NCI-H1694 treated with DMSO at 0.1 percent for 48 hours (cell line): ENCODE results near the gene TAS1R1.

ENCODE experiments used
- DNase-seq: peaks from one replicate; lab custom pipeline; 2025; lab: John Stamatoyannopoulos, UW

The TAS1R1 gene

DNA sequence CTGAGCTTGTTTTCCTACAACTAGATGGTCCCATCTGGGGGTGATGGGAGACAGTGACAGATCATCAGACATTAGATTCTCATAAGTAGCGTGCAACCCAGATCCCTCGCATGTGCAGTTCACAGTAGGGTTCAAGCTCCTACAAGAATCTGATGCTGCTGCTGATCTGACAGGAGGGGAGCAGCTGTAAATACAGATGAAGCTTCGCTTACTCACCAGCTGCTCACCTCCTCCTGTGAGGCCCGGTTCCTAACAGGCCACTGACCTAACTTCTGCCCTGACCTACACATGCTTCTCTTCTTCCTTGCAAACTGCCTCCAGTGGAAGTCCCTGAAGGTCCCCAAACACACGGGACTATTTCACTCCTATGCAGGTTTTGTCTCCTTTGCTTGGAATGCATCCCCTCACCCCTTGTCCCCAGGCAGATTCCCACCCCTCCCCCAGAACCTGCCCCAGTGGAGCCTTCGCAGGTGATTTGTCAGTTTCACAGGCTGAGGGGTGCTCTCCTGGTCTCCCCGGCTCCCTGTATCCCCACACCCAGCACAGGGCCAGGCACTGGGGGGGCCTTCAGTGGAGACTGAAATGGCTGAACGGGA, 19.0 kb downstream of the TAS1R1 start:
- no peak for DNase-seq

DNA sequence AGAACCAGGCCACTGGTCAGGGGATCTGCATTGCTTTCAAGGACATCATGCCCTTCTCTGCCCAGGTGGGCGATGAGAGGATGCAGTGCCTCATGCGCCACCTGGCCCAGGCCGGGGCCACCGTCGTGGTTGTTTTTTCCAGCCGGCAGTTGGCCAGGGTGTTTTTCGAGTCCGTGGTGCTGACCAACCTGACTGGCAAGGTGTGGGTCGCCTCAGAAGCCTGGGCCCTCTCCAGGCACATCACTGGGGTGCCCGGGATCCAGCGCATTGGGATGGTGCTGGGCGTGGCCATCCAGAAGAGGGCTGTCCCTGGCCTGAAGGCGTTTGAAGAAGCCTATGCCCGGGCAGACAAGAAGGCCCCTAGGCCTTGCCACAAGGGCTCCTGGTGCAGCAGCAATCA, 19.7 kb downstream of the TAS1R1 start:
- no peak for DNase-seq

DNA sequence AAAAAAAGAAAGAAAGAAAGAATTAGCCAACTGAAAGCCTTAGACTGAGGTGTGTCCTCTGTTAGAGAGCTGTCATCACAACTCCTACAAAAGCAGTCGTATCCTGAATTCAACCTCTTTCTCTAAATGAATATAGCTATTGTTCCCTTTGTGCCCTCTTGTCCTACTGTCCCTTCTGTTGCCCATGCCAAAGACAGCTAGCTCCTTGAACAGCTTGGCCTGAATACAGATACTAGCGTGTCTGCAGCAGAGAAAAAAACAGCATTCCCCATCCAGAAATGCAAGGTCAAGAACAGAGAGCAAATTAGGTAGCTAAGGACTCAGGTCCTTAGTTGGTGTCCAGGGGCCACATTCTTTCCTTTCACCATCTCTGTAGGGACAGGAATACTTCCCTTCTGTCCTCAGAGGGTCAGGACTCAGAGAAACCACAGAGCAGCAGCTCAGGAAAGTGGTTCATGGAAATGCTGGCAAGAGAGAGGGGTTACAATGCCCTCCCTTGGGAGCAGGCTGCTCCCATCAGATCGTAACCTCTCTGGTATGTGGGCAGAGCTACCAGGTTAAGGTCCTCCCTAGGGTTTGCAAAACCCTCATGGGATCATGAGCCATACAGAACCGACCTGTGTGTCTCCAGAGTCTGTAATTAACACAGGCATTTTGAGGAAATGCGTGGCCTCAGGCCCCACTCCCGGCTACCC, 22.9 kb downstream of the TAS1R1 start:
- no peak for DNase-seq

DNA sequence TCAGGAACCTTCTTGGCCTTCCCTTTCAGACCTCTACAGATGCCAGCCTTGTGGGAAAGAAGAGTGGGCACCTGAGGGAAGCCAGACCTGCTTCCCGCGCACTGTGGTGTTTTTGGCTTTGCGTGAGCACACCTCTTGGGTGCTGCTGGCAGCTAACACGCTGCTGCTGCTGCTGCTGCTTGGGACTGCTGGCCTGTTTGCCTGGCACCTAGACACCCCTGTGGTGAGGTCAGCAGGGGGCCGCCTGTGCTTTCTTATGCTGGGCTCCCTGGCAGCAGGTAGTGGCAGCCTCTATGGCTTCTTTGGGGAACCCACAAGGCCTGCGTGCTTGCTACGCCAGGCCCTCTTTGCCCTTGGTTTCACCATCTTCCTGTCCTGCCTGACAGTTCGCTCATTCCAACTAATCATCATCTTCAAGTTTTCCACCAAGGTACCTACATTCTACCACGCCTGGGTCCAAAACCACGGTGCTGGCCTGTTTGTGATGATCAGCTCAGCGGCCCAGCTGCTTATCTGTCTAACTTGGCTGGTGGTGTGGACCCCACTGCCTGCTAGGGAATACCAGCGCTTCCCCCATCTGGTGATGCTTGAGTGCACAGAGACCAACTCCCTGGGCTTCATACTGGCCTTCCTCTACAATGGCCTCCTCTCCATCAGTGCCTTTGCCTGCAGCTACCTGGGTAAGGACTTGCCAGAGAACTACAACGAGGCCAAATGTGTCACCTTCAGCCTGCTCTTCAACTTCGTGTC, 23.7 kb downstream of the TAS1R1 start:
- no peak for DNase-seq

DNA sequence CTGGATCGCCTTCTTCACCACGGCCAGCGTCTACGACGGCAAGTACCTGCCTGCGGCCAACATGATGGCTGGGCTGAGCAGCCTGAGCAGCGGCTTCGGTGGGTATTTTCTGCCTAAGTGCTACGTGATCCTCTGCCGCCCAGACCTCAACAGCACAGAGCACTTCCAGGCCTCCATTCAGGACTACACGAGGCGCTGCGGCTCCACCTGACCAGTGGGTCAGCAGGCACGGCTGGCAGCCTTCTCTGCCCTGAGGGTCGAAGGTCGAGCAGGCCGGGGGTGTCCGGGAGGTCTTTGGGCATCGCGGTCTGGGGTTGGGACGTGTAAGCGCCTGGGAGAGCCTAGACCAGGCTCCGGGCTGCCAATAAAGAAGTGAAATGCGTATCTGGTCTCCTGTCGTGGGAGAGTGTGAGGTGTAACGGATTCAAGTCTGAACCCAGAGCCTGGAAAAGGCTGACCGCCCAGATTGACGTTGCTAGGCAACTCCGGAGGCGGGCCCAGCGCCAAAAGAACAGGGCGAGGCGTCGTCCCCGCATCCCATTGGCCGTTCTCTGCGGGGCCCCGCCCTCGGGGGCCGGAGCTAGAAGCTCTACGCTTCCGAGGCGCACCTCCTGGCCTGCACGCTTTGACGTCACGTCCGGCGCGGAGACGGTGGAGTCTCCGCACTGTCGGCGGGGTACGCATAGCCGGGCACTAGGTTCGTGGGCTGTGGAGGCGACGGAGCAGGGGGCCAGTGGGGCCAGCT, 24.4 kb downstream of the TAS1R1 start, which contains the start of gene ZBTB48:
TSS of gene ZBTB48 (plus strand) at position 621 of the 745 bp plus-strand sequence. CDS start 616 bp downstream, outside the sequence.
- peak; percentile 87 for DNase-seq

DNA sequence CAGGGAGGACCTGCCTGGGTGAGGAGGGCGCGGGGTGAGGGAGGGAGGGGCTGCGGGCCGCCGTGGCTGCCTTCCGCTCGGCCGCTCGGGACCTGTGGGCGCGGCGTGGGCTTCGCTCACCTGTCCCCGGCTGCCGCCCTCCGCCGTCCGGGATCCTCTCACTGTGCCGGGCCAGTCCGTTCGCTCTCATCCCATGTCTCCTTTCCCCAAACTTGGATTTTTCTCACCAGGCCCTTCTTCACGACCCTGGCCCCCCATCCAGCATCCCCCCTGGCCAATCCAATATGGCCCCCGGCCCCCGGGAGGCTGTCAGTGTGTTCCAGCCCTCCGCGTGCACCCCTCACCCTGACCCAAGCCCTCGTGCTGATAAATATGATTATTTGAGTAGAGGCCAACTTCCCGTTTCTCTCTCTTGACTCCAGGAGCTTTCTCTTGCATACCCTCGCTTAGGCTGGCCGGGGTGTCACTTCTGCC, 25.0 kb downstream of the TAS1R1 start:
- DNase-seq = no peak

DNA sequence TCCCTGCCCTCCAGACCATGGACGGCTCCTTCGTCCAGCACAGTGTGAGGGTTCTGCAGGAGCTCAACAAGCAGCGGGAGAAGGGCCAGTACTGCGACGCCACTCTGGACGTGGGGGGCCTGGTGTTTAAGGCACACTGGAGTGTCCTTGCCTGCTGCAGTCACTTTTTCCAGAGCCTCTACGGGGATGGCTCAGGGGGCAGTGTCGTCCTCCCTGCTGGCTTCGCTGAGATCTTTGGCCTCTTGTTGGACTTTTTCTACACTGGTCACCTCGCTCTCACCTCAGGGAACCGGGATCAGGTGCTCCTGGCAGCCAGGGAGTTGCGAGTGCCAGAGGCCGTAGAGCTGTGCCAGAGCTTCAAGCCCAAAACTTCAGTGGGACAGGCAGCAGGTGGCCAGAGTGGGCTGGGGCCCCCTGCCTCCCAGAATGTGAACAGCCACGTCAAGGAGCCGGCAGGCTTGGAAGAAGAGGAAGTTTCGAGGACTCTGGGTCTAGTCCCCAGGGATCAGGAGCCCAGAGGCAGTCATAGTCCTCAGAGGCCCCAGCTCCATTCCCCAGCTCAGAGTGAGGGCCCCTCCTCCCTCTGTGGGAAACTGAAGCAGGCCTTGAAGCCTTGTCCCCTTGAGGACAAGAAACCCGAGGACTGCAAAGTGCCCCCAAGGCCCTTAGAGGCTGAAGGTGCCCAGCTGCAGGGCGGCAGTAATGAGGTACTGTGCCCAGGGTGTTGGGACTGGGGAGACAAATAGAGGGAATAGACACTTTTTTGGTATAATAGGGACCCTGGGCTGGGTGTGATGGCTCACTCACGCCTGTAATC, 25.7 kb downstream of the TAS1R1 start:
- no peak for DNase-seq

DNA sequence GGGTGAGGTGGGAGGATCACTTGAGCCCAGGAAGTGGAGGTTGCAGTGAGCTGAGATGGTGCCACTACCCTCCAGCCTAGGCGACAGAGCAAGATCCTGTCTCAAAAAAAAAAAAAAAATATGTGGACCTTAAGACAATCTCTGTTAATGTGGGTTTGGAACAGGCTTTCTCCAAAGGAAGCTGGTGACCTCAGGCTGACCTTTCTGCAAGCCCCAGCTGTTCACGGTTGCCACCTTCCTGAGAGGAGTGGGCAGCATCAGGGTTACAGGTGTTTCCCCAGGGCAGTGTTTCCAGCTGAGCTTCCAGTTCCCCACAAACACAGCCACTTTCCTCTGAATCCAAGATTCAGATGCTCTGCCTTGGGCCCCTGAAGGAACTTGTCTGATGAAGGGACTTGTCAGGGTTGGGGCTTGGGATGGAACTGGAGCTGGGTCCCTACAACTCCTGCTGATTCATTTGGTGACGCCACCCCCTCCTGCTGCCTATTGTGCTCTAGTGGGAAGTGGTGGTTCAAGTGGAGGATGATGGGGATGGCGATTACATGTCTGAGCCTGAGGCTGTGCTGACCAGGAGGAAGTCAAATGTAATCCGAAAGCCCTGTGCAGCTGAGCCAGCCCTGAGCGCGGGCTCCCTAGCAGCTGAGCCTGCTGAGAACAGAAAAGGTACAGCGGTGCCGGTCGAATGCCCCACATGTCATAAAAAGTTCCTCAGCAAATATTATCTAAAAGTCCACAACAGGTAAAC, 26.6 kb downstream of the TAS1R1 start:
- DNase-seq = no peak

DNA sequence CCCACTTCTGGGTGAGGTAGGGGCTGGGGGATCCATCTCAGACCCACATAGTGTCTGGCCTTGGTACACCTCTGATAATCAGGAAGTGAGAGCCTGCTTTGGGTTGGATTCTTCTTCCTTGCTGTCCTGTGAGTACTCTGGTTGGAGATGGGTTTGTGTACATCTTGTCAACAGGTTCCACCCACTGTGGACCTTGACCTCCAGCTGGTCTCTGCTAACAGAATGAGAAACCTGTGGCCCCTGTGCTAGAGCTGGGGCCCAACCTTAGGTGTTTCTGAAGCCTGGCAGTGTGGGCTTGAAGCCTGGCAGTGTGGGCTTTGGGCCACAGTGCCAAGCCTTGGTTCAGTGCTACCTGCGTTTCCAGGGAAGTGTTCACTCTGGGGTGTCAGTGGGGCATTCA, 27.3 kb downstream of the TAS1R1 start:
- no peak for DNase-seq

DNA sequence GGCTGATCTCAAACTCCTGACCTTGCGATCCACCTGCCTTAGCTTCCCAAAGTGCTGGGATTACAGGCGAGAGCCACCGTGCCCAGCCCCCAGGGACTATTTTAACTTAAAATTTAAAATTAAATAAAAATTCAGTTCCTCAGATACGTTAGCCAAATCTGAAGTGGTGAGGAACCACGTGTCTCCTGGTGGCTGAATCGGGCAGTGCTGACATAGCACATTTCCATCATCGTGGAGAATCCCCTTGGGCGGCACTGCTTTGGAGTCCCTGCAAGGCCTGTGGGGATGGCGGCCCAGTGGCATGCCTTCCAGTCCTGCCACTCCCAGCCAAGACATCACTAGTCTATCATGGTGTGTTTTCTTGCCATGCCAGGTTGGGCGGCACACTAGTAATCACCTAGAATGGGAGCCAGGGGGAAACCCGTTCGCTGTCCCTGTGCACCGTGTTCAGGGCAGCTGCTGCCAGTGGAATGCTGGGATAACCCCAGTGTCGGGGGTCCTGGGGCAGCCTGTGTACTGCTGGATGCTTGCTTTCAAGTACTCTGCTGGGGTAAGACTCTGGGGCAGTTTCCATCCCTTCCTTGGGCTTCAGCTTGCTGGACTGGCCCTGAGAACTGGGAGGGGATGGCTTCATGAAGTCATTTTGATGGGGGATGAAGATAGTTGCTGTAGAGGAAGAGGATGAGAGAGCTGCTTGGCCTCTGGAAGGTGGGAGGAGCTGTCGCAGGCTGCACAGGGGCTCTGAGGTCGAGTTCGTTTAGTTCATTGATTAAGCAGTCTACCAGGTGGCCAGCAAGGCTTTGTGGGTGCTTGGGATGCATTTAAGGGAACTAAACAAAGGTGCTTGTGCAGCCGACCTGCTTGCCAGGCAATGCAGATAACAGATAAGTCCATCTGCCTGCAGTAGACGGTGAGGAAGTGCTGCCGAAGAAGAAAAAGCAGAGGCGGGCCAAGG, 29.3 kb downstream of the TAS1R1 start:
- DNase-seq = no peak

DNA sequence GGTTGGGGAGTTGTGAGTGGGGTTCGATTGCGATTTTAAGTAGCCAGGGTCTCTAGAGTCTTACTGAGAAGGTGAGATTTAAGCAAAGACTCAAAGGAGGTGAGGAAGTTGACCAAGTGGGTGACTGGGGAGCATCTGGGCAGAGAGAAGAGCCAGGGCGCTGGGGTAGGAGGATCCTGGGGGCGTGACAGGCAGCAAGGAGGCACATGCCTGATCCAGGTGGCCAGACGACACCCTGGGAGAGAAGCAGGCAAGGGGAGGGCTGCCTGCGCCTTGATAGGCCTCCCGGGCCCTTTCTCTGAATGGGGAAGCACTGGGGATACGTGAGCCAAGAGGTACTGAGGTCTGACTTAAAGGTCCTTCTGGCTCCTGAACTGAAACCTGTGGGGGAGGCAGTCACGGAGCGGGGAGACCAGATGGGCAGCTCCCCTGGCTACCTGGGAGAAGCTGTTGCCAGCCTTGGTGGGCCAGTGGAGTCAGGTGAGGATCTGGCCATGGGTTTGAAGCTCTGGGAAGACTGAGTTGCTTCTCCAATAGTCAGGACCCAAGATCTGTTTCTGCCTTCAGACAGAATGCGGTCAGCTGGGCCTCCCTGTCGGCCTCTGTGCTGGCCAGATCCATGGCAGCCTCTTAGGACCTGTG, 30.1 kb downstream of the TAS1R1 start:
- DNase-seq = no peak

DNA sequence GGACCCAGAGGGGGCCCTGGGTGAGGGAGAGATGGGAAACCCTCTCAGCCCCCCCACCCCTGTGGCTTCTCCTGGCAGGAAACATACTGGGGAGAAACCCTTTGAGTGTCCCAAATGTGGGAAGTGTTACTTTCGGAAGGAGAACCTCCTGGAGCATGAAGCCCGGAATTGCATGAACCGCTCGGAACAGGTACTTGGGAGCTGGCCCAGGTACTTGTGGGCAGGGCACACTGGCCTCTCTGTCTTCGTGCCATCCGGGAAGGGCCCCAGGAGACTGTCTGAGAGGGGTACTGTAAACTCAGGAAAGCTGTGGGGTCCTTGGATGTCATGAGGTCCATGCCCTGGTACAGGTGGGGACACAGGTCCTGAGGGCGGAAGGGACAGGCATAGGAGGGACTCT, 30.7 kb downstream of the TAS1R1 start:
- DNase-seq = no peak

DNA sequence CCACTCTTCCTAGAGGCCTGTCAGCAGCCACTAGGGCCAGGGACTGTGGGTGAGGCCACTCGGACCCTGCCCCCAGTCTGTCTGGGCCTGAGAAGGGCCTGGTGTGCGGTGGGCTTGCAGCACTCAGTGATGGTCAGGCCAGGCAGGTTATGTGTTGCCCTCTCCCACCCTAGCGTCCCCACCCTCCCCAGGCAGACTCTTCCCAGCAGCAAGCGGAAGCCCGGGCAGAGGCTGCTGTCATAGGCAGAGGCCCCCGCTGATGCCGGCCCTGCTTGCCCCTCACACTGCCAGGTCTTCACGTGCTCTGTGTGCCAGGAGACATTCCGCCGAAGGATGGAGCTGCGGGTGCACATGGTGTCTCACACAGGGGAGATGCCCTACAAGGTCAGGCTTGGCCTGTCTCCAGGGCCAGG, 31.3 kb downstream of the TAS1R1 start:
- DNase-seq = no peak

DNA sequence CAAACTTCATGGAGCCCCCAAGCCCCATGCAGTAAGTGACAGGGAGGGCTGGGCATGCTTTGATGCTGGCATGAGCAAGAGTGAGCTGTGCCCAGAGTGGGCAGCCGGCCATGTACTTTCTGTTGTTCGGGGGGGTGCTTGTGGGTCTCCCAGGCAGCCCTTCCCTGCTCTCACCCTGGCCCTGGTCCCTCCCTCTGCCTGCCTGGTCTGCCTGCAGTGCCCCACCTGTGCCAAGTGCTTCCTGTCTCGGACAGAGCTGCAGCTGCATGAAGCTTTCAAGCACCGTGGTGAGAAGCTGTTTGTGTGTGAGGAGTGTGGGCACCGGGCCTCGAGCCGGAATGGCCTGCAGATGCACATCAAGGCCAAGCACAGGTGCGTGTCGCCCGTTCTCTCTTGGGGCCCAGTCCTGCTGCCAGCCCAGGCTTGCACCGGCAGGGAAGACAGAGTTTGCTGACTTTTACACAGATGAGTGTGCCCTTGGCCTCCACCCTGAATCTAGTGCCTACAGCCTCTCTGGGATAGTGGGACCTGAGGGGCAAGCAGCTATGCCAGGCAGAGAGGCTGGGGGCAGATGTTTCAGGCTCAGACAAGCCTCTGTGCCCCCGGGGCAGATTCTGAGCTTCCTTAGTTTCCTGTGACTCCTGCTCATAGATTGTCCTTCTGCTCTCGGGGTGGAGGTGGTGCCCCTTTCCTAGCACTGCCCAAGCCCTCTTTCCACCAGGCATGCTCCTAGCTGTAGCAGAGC, 32.3 kb downstream of the TAS1R1 start:
- DNase-seq = no peak

DNA sequence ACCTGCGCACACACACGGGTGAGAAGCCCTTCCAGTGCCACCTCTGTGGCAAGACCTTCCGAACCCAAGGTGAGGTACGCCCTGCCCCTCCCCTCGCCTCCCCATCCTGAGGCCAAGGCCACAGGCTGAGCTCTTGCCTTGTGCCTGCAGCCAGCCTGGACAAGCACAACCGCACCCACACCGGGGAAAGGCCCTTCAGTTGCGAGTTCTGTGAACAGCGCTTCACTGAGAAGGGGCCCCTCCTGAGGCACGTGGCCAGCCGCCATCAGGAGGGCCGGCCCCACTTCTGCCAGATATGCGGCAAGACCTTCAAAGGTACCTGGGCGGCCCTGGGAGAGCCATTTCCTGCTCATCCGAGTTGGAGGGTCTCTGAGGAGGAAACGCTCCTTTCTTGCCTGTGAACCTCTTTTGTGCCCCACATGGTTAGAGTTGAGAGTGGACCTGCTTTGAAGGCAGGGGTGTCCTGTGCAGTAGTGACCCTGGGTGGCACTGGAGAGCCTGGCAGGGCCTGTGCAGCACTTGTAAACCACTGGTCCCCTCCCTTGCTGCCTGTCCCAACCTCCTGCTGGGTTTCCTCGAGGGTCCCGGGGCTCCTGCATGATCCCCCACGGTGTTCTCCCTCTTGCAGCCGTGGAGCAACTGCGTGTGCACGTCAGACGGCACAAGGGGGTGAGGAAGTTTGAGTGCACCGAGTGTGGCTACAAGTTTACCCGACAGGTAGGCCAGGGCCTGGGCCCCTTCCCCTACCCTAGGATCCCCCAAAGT, 33.2 kb downstream of the TAS1R1 start:
- DNase-seq = no peak

DNA sequence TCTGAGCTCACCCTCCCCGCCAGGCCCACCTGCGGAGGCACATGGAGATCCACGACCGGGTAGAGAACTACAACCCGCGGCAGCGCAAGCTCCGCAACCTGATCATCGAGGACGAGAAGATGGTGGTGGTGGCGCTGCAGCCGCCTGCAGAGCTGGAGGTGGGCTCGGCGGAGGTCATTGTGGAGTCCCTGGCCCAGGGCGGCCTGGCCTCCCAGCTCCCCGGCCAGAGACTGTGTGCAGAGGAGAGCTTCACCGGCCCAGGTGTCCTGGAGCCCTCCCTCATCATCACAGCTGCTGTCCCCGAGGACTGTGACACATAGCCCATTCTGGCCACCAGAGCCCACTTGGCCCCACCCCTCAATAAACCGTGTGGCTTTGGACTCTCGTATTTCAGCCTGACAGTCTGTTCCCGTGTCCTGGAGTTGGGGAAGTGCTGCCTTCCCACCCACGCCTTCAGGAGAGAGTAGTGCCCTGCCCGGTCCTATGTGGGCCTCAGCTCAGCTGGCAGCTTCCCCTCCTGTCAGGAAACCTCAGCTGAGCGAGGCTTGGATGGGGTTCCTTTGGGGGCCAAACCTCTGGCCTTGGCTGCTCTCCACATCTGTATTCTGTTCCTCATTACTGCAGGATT, 33.9 kb downstream of the TAS1R1 start:
- no peak for DNase-seq

DNA sequence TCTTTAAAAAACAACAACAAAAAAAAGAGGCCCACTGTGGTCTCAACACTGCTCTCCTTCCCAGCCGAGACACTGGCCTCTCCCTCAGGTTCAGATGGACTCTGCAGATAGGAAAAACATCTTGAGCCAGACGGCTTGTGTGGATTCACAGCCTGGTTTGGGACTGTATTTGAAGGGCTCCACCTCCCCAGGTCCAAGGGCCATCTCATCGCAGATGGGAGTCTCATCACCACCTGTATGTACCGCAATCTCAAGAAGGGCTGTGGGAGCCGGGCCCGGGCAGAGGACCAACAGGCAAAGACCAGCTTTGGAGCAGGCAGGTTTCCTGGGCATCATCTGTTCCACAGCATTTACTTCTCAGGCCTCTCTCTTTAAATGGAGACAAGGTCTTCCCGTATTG, 34.9 kb downstream of the TAS1R1 start:
- no peak for DNase-seq
